OCI-LY7 (cell line): ENCODE results near the gene NCOA3.

ENCODE experiments used
- EZH2phosphoT487 ChIP-seq: fragments of 200-600 bp; sonication (generic); IDR thresholded peaks from 2 replicates; pipeline ENCODE4 v1.6.1; 2018; ENCODE audit warnings: low read depth, borderline replicate concordance, mild to moderate bottlenecking, mixed run types, antibody characterized with exemption, low read length, moderate library complexity, mixed read lengths
- TF ChIP-seq, protein P1 (sequence below): fragments of 200-600 bp; sonication (generic); conservative IDR thresholded peaks from 2 replicates; pipeline ENCODE4 v1.5.1; 2014; ENCODE audit warnings: mild to moderate bottlenecking, antibody characterized with exemption, low read length, moderate library complexity, mixed read lengths

DNA sequence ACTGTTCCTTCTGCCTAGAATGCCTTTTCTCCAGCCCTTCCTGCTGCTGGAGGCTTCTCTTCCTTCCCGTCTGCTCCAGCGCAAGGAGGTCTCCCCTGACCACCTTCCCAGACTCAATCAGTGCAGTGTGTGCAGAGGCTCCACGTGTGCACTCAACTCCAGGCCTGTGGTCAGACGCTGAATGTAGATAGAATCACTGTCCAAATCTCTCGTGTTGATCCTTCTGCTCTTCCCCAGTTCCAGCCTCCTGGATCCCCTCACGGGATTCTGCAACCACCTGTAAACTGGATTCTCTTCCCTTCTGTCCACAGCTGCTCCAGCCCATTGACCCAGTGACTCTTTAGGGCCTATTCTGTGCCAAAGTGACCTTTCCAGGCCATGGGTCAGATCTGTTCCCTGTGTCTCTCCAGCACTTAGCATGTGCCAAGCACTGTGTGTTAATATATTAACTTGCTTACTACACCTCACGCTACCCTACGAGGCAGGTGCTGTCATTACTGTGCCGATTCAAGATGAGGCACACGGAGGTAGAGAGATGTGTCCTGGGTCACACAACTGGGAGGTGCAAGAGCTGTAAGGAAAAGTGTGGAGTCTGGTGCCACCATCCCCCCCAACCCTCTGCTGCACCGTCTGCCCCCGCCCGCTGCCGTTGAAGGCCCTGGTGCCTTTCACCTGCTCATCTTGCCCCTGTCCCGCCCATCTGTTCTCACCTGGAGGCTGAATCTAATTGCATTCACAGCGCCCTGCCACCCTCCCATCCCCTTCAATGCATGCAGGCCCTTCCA is 171.4 kb downstream of the NCOA3 start:
- TF ChIP-seq, protein P1, sequence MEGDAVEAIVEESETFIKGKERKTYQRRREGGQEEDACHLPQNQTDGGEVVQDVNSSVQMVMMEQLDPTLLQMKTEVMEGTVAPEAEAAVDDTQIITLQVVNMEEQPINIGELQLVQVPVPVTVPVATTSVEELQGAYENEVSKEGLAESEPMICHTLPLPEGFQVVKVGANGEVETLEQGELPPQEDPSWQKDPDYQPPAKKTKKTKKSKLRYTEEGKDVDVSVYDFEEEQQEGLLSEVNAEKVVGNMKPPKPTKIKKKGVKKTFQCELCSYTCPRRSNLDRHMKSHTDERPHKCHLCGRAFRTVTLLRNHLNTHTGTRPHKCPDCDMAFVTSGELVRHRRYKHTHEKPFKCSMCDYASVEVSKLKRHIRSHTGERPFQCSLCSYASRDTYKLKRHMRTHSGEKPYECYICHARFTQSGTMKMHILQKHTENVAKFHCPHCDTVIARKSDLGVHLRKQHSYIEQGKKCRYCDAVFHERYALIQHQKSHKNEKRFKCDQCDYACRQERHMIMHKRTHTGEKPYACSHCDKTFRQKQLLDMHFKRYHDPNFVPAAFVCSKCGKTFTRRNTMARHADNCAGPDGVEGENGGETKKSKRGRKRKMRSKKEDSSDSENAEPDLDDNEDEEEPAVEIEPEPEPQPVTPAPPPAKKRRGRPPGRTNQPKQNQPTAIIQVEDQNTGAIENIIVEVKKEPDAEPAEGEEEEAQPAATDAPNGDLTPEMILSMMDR, result no peak
- TF ChIP-seq EZH2phosphoT487, result no peak
